Stimulated activated CD8-positive, alpha-beta memory T cell treated with anti-CD3 and anti-CD28 coated beads, Interleukin-4, amount 100 ng/mL, for 24 hours (primary cell): ENCODE results near the gene NPFF.
"Not testable (repeated sequence)": the region's sequence is repeated elsewhere in the genome, so short reads cannot be mapped to it uniquely, and the experiment has no call there.

Experiments used
- DNase-seq: peaks from one replicate; pipeline ENCODE4 v3.0.0-alpha.2; 2020; ENCODE audit warnings: low read depth

The NPFF gene

GRCh38 chr12:53495903-53496751 lies 11.2 kb downstream of the NPFF start:
- DNase-seq, result no peak

- DNase-seq, result no peak
Observed at GRCh38 chr12:53493610-53494391, 13.5 kb downstream of the NPFF start.

GRCh38 chr12:53492830-53493609 lies 14.3 kb downstream of the NPFF start:
- DNase-seq, result peak; percentile 81

- DNase-seq, result no peak
Observed at GRCh38 chr12:53492188-53492587, 15.1 kb downstream of the NPFF start.

- DNase-seq, result no peak
Observed at GRCh38 chr12:53489242-53489864, 17.9 kb downstream of the NPFF start.

GRCh38 chr12:53486736-53487487 lies 20.4 kb downstream of the NPFF start:
- no peak for DNase-seq

- DNase-seq, result no peak
Observed at GRCh38 chr12:53485955-53486735, 21.1 kb downstream of the NPFF start.

DNA sequence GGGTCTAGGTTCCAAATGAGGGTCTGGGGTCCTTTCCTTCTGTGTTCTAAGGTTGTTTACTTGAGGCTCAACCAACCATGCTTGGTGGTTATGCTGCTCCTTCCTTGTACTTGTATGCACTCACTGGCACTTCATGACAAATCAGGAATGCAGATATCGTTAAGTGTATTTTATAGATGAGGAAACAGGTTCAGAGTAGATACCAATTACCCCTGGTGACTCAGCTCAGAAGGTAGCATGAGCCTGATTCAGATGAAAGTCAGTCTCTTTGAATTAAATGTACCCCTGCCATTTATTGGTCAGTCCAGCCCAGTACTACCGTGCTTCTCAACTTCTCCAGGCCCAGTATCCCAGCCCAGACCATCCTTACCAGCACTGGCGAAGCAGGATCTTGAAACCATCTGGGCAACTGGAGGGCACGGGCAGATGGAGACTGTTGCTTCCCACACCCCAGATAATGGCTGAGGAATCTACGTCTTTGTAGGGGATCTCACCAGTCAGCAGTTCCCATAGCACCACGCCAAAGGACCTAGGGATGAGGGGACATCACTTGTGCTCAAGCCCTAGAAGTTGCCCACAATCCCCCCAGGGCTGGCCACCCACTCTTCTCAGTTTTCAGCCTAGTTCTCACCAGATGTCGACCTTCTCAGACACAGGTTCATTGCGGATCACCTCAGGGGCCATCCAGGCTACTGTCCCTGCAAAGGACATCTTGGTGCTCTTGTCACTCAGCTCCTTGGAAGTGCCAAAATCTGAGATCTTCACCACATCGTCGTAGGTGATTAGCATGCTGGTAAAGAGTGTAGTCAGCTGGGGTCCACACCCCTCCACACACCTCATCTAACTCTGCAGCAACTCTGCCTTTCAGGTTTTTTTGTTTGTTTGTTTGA lies 22.4 kb downstream of the NPFF start:
- no peak for DNase-seq

DNA sequence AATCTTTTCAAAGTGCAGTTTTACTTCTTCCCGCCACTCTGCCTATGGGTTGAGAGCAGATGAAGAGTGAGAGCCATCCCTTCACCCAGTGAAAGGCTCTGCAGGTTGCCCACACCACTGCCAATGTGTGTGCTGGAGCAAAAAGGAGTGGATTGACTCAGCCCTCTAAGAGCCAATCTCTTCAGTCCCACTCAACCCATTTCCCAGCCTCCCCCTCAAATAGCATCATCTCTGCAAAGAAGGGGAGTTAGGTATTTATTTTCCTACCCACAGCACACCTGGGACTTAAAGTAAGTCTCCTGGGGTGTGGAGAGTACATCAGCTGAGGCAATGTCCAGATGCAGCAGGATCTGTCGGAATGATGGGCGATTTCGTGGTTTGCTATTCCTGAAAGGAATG lies 23.3 kb downstream of the NPFF start:
- DNase-seq, result no peak

GRCh38 chr12:53483225-53483978 lies 23.9 kb downstream of the NPFF start:
- no peak for DNase-seq

- DNase-seq, result no peak
Observed at GRCh38 chr12:53482626-53483168, 24.6 kb downstream of the NPFF start.

DNA sequence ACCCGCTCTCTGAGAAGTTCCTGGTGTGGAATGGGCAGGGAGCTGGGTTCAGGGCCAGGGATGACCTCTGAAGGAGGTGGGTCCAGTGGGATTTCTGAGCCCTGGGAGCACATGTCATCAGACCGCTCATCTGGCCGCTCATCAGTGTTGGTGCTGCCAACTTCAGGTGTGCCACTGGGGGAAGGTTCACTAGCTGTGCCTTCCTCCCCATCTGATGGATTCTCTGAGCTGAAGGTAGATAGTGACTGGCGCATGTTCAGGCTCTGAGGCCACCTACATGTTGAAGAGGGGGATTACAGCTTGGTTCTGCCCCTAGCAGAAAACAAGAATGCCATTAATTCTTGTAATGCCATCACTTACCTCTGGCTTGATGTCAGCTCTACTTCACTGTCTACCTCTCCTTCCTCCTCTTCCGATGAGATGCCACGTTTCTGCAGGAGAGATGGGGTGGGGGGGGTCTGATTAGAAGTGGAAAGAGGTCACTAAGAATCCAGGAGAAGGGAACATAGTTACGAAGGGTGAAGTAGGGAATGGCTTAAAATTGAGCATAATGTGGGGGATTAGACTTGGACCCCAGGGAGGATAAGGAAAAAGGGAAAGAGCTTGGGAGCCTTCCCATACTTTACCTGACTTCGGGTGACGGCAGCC lies 25.2 kb downstream of the NPFF start:
- no peak for DNase-seq

GRCh38 chr12:53481458-53481857 lies 25.8 kb downstream of the NPFF start:
- DNase-seq, result not testable (repeated sequence)

DNA sequence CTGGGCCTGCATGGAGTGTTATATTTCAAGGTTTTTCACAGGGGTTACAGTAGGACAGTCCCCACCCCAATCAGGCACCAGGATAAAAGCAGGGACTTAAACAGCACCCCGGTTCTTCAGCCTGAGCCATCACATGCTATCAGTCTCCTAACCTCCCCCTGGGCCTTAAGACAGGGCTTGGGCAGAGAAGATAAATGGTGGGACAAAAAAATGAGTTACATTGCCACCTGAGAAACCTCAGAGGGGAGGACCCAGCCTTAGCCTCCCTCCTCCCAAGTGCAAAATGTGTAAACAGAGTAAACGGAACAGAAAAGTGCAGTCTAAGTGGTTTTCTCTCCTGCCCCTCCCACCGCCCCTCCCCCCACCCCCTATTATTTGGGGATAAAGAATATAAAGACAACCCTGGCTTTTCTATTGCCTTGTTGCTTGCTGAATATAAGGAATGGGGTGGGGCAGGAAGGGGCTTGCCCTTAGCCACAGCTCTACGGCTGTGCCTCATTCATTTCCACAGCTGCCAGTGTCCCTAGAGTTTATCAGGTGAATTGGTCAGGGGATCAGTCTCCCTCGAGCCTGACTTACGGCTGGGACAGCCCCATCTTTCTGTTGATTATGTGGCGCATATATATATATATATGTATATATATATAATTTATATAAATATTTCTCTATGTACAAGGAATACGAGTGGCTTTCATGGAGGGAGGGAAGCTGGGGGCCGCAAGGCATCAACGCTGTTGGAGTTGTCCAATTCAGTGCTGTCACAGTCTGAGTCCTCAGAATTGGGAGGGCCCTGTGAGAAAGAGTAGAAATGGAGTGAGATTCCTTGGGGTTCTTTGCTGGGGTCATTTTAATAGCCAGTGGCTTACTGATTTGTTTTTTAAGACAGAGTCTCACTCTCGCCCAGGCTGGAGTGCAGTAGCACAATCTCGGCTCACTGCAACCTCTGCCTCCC lies 26.5 kb downstream of the NPFF start:
- no peak for DNase-seq

DNA sequence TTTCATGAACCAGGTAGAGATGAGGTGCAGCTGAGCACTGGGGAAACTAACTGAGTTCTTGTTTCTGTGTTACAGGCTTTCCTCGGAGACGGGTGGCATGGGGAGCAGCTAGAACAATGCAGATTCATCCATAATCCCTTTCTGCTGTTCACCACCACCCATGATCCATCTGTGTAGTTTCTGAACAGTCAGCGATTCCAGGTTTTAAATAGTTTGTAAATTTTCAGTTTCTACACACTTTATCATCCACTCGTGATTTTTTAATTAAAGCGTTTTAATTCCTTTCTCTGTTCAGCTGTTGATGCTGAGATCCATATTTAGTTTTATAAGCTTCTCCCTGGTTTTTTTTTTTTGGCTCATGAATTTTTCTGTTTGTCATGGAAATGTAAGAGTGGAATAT lies 28.0 kb downstream of the NPFF start:
- no peak for DNase-seq

- no peak for DNase-seq
Observed at GRCh38 chr12:53478865-53479264, 28.4 kb downstream of the NPFF start.

DNA sequence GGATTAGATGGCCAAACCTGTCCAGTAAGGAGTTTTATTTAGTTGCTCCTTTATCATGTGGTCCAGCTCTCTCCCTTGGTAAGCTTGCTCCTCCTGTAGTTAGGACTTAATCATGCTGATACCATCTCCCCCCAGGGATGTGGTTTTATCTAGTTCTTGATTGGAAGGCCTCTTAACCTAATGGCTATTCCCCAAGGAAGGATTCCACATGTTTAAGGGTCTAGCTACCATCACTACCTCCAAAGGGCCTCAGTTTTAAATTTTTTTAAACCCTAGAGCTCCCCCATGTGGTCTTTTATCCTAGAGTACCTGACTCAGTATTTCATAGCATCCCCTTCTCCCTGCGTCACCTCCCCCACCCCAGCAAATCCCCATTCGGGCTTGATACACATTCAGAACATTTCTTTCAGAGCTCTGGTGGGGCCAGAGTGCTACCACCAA lies 30.5 kb downstream of the NPFF start:
- DNase-seq, result no peak
